HL-60 (cell line): Measurements from ENCODE around the gene EFNA4.
A peak's percentile ranks its signal among the peaks of the same experiment; 100 is the strongest.

Experiments
- CTCF ChIP-seq: IDR thresholded peaks from one replicate; pipeline ENCODE4 v1.5.1; 2011; ENCODE audit warnings: low read length, control low read depth, inconsistent platforms; ENCODE audit not compliant: insufficient read depth
- GABPA ChIP-seq: IDR thresholded peaks from 2 replicates; pipeline ENCODE4 v1.6.1; 2012; ENCODE audit warnings: low read depth
- POLR2AphosphoS5 ChIP-seq: IDR thresholded peaks from 2 replicates; pipeline ENCODE4 v1.6.1; 2012; ENCODE audit warnings: low read depth
- REST ChIP-seq: IDR thresholded peaks from 2 replicates; pipeline ENCODE4 v1.6.1; 2012; ENCODE audit warnings: low read depth; ENCODE audit not compliant: insufficient replicate concordance
- SPI1 ChIP-seq: IDR thresholded peaks from 2 replicates; pipeline ENCODE4 v1.6.1; 2012; ENCODE audit warnings: low read depth, mild to moderate bottlenecking, borderline replicate concordance

DNA sequence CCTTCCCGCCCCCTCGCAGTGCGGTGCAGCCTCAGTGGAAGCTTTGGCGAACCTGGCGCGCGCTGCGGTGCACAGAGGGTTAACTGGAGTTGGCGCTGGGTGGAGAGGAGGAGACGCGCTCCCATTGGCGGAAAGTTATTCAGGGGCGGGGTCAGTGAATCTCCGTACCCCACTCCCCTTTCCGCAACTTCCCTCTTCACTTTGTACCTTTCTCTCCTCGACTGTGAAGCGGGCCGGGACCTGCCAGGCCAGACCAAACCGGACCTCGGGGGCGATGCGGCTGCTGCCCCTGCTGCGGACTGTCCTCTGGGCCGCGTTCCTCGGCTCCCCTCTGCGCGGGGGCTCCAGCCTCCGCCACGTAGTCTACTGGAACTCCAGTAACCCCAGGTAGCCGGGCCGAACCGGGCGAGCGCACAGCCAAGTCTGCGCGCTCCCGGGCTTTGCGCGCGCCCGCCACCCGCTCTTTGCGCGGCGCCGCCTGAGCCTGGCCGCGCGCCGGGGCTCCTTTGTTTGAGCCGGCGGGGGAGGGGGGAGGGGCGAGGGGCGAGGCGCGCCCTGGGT lies at the start of gene EFNA4:
- TF ChIP-seq GABPA (no peak), CTCF (no peak), REST (peak; percentile 12), POLR2AphosphoS5 (0 out of 2 replicates have a peak, but pooled peaks have one; percentile 14), SPI1 (no peak; the same call in 1 of the 2 replicates)
